ENCODE data around the gene STK25. TPM values are rescaled to one million over a fixed set of nuclear protein-coding genes. Genes with fewer than 3 reads are reported as not detected.

Gene STK25
- total and polyA plus RNA-seq, 2 of the 8 experiments (the other 6 are each of a cell fraction or from before 2014, with no cell fraction given) = 159 to 546 TPM

GRCh38 chr2:241445426-241445825 is 63.0 kb downstream of the STK25 start (continued):
- TF ChIP-seq CHD7 (IDR thresholded peaks at IDR 0.05; ENCODE audit: insufficient replicate concordance, low read length) (no peak), SP2 (IDR thresholded peaks at IDR 0.05; ENCODE audit: low read length) (no peak), SP4 (IDR thresholded peaks at IDR 0.05; ENCODE audit: low read length) (no peak), POLR2A (IDR thresholded peaks at IDR 0.05; ENCODE audit: control extremely low read depth in 1 of 2, low read depth in 2 of 2, low read length in 2 of 2) (no peak), SIN3A (conservative IDR thresholded peaks at IDR 0.05 in 1 of 2, IDR thresholded peaks at IDR 0.05 in 1 of 2; ENCODE audit: low read depth in 1 of 2, low read length in 2 of 2) (no peak), JUND (IDR thresholded peaks at IDR 0.05; ENCODE audit: low read length) (no peak), NANOG (IDR thresholded peaks at IDR 0.05; ENCODE audit: insufficient read depth, low read depth, low read length, poor library complexity, severe bottlenecking) (no peak), CEBPB (IDR thresholded peaks at IDR 0.05; ENCODE audit: low read depth, low read length) (no peak), SAP30 (IDR thresholded peaks at IDR 0.05; ENCODE audit: insufficient read depth, insufficient replicate concordance, low read length) (no peak), KDM4A (IDR thresholded peaks at IDR 0.05; ENCODE audit: low read depth, low read length, severe bottlenecking) (no peak), RAD21 (IDR thresholded peaks at IDR 0.05 in 1 of 2, conservative IDR thresholded peaks at IDR 0.05 in 1 of 2; ENCODE audit: low read depth in 2 of 2, low read length in 2 of 2) (no peak), GTF2F1 (IDR thresholded peaks at IDR 0.05; ENCODE audit: borderline replicate concordance, low read depth, low read length) (no peak)
